Gastroesophageal sphincter (tissue), 3 donors: ENCODE results near the gene ERBB2.

Experiments used
- EP300 ChIP-seq: sonication (generic); formaldehyde crosslinking; IDR thresholded peaks from one replicate; pipeline ENCODE4 v1.6.1; 2017; ENCODE audit warnings: antibody characterized with exemption, mild to moderate bottlenecking
- POLR2A ChIP-seq, 2 donors: fragments of 450-650 bp; IDR thresholded peaks; one replicate each; pipeline ENCODE4 v1.6.1; 2017; ENCODE audit warnings: antibody characterized with exemption in 2 of 2, mild to moderate bottlenecking in 2 of 2, moderate library complexity in 1 of 2
- POLR2AphosphoS5 ChIP-seq: sonication (generic); formaldehyde crosslinking; IDR thresholded peaks from one replicate; pipeline ENCODE4 v1.6.1; 2017; ENCODE audit warnings: antibody characterized with exemption
- TF ChIP-seq, protein P1 (sequence below), 4 experiments: fragments of 200-600 bp in 2 of 4; fragments of 450-650 bp in 2 of 4; sonication (generic) in 1 of 4; IDR thresholded peaks; one replicate each; pipeline ENCODE4 v1.5.1; 2017 to 2019; ENCODE audit warnings: antibody characterized with exemption in 4 of 4, mild to moderate bottlenecking in 2 of 4, moderate library complexity in 2 of 4

DNA sequence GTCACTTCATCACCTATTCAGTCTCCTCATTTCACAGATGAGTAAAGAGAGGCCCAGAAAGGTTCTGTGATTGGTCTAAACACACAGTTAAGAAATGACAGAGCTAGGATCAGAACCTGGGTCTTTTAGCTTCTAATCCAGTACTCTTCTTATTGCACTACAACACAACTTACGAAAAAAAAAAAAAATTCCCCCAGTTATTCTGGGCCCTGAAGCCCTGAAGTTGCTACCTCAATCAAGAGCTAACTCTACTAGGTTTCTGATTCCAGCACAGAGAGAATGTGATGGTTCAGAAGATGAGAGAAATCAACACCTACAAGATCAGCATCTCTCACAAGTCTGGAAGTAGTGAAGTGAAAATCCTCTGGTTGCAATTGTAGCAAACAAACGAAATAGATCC lies 75.2 kb downstream of the ERBB2 start:
- TF ChIP-seq POLR2AphosphoS5 (no peak), POLR2A (IDR thresholded peaks at IDR 0.05) (no peak), EP300 (no peak)
- TF ChIP-seq, protein P1, sequence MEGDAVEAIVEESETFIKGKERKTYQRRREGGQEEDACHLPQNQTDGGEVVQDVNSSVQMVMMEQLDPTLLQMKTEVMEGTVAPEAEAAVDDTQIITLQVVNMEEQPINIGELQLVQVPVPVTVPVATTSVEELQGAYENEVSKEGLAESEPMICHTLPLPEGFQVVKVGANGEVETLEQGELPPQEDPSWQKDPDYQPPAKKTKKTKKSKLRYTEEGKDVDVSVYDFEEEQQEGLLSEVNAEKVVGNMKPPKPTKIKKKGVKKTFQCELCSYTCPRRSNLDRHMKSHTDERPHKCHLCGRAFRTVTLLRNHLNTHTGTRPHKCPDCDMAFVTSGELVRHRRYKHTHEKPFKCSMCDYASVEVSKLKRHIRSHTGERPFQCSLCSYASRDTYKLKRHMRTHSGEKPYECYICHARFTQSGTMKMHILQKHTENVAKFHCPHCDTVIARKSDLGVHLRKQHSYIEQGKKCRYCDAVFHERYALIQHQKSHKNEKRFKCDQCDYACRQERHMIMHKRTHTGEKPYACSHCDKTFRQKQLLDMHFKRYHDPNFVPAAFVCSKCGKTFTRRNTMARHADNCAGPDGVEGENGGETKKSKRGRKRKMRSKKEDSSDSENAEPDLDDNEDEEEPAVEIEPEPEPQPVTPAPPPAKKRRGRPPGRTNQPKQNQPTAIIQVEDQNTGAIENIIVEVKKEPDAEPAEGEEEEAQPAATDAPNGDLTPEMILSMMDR (IDR thresholded peaks at IDR 0.05): no peak
